ENCODE data around the gene TAS2R10.

DNA sequence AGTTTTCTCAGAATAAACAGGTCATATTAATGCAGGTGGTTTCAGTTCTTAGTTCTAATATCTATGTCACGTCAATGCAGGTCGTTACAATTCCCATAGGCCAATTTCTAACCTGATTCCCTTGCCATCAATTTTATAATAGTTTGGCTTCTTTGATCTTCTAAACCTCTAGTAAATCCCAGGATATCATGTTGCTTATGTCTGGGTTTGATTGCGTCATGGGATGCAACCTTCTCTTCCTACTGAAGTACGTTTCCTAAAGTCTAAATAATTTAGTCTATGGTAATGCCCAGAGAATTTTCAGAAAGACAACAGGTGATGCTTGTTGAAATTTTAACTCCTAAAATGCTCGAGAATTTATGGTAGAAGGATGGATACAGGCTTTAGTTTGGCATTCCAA, 42.9 kb downstream of the TAS2R10 start:
- TF ChIP-seq, protein P1, sequence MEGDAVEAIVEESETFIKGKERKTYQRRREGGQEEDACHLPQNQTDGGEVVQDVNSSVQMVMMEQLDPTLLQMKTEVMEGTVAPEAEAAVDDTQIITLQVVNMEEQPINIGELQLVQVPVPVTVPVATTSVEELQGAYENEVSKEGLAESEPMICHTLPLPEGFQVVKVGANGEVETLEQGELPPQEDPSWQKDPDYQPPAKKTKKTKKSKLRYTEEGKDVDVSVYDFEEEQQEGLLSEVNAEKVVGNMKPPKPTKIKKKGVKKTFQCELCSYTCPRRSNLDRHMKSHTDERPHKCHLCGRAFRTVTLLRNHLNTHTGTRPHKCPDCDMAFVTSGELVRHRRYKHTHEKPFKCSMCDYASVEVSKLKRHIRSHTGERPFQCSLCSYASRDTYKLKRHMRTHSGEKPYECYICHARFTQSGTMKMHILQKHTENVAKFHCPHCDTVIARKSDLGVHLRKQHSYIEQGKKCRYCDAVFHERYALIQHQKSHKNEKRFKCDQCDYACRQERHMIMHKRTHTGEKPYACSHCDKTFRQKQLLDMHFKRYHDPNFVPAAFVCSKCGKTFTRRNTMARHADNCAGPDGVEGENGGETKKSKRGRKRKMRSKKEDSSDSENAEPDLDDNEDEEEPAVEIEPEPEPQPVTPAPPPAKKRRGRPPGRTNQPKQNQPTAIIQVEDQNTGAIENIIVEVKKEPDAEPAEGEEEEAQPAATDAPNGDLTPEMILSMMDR (conservative IDR thresholded peaks at IDR 0.05): no peak
- no peak for TF ChIP-seq ZFX (IDR thresholded peaks at IDR 0.05)
